Activated CD4-positive, CD25-positive, alpha-beta regulatory T cell treated with anti-CD3 and anti-CD28 coated beads, Interleukin-2, amount 50 U/mL, for 16 hours (primary cell): ENCODE data around the gene PRLR.
"Not testable (repeated sequence)": the region's sequence is repeated elsewhere in the genome, so short reads cannot be mapped to it uniquely, and the experiment has no call there.

ENCODE experiments used
- DNase-seq: peaks from one replicate; pipeline ENCODE4 v3.0.0-alpha.2; 2020; ENCODE audit warnings: low read depth, low spot score

PRLR gene

GRCh38 chr5:35195472-35195852, 34.8 kb downstream of the PRLR start:
- no peak for DNase-seq

GRCh38 chr5:35194635-35195471, 35.4 kb downstream of the PRLR start:
- DNase-seq = no peak

GRCh38 chr5:35192506-35192905, 37.8 kb downstream of the PRLR start:
- DNase-seq = no peak

- DNase-seq = not testable (repeated sequence)
Observed at GRCh38 chr5:35189801-35190200, 40.5 kb downstream of the PRLR start.

- DNase-seq = no peak
Observed at GRCh38 chr5:35188031-35188457, 42.2 kb downstream of the PRLR start.

- not testable (repeated sequence) for DNase-seq
Observed at GRCh38 chr5:35187621-35188020, 42.7 kb downstream of the PRLR start.

- no peak for DNase-seq
Observed at GRCh38 chr5:35186749-35187148, 43.5 kb downstream of the PRLR start.

- DNase-seq = no peak
Observed at GRCh38 chr5:35185518-35185917, 44.8 kb downstream of the PRLR start.

GRCh38 chr5:35183556-35183955, 46.7 kb downstream of the PRLR start:
- DNase-seq = no peak

- no peak for DNase-seq
Observed at GRCh38 chr5:35182910-35183535, 47.3 kb downstream of the PRLR start.

- no peak for DNase-seq
Observed at GRCh38 chr5:35182486-35182885, 47.8 kb downstream of the PRLR start.

GRCh38 chr5:35180046-35180445, 50.2 kb downstream of the PRLR start:
- no peak for DNase-seq

- DNase-seq = no peak
Observed at GRCh38 chr5:35177783-35178182, 52.5 kb downstream of the PRLR start.

- DNase-seq = no peak
Observed at GRCh38 chr5:35172533-35172932, 57.8 kb downstream of the PRLR start.

GRCh38 chr5:35171991-35172390, 58.3 kb downstream of the PRLR start:
- DNase-seq = no peak

GRCh38 chr5:35171078-35171477, 59.2 kb downstream of the PRLR start:
- no peak for DNase-seq

GRCh38 chr5:35166043-35166442, 64.2 kb downstream of the PRLR start:
- no peak for DNase-seq

GRCh38 chr5:35164860-35165542, 65.3 kb downstream of the PRLR start:
- DNase-seq = no peak

GRCh38 chr5:35163710-35164033, 66.6 kb downstream of the PRLR start:
- no peak for DNase-seq

GRCh38 chr5:35162848-35163709, 67.2 kb downstream of the PRLR start:
- no peak for DNase-seq

- no peak for DNase-seq
Observed at GRCh38 chr5:35161652-35162273, 68.5 kb downstream of the PRLR start.
